GM10266 (cell line): ENCODE measurements around the gene CCNO.

Experiments
- DNase-seq: peaks from one replicate; pipeline ENCODE4 v3.0.0; 2012; ENCODE audit errors: extremely low spot score
- CTCF ChIP-seq: IDR thresholded peaks from 2 replicates; pipeline ENCODE4 v1.5.1; 2012; ENCODE audit warnings: mild to moderate bottlenecking, low read depth; ENCODE audit not compliant: control insufficient read depth, insufficient read depth; ENCODE audit errors: missing control alignments

CCNO gene

GRCh38 chr5:55232985-55233928, at the start of gene CCNO:
CCNO (minus strand) TSS chr5:55233608; CDS start chr5:55233523, 85 bp downstream.
- DNase-seq = peak; percentile 67
- no peak for TF ChIP-seq CTCF

GRCh38 chr5:55278778-55279177, 45.4 kb upstream of the CCNO start:
- no peak for TF ChIP-seq CTCF
- no peak for DNase-seq

DNA sequence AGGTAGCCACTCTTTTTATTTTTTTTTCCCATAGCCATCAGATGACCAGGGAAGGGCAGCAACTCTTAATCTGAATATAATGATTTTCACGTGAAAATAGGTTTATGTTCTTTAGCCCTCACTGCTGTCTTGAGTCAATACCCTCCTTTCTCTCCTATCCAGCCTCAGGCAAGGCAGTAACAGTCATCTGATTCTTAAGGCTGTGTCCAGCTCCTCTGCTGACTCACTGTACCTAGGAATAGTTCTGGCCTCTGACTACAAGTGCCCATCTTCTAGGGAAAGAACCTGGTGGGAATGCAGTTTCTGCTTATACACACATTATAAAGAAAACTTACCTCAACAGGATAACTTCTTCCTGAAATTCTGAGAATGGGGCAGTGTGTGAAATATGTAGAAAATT, 43.4 kb upstream of the CCNO start:
- no peak for TF ChIP-seq CTCF
- no peak for DNase-seq

DNA sequence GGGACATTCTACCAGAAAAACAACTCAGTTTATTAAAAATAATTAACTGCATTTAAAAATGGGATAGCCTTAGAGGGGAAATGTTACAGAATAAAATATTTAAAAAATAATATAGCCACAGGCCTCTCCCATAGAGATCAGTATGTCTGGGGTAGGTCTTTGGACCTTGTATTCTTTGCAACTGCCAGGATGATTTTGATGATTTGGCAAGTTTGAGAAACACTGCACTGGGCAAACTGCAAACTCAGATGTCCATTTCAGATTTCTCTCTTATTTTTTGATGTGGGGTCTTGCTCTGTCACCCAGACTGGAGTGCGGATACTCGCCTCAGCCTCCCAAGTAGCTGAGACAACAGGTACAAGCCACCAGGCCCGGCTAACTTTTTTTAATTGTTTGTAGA, 24.9 kb upstream of the CCNO start:
- no peak for DNase-seq
- no peak for TF ChIP-seq CTCF

DNA sequence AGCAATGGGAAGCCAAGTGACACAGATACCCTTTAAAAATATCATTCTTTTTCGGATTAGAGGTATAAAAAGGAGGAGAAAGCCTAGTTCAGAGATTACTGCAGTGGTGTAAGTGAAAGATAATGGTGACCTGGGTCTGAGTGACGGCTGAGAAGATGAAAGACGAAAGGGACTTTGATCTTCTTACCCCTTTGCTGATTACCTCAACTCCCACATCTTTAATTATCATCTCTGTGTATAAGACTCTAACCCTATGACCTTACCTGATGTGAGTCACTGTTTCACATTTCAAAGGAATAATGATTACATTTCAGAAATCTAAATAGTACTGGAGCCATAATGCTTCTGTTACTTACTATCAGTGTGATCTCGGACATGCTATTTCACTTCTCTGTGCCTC, 21.4 kb upstream of the CCNO start:
- no peak for TF ChIP-seq CTCF
- DNase-seq = no peak

GRCh38 chr5:55250064-55250463, 16.7 kb upstream of the CCNO start:
- DNase-seq = no peak
- no peak for TF ChIP-seq CTCF

DNA sequence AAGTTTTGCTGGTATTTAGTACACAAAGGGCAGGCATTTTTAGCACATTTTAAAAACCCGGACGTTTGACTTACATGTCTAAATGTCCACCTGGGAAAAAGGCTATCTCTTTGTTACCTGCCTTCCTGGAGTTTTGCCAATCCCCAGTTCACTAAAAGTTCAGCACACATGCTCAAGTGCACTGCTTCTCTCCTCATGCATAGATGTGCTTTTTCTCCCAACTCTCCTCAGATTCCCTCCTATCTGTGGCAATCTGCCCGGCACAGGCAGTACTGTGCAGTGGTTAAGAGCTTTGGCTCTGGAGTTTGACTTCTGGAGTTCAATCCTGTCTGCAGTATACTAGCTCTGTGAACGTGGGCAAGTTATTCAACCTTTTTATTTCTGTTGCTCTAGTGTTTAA, 8.3 kb upstream of the CCNO start:
- no peak for TF ChIP-seq CTCF
- DNase-seq = no peak
